ENCODE results near the gene CSF1. TPM values are rescaled to one million over a fixed set of nuclear protein-coding genes. Genes with fewer than 3 reads are reported as not detected.

CSF1 gene
- polyA plus RNA-seq, 2 of the 4 experiments (the other 2 are of a cell fraction) = 35.1 to 36.3 TPM

DNA sequence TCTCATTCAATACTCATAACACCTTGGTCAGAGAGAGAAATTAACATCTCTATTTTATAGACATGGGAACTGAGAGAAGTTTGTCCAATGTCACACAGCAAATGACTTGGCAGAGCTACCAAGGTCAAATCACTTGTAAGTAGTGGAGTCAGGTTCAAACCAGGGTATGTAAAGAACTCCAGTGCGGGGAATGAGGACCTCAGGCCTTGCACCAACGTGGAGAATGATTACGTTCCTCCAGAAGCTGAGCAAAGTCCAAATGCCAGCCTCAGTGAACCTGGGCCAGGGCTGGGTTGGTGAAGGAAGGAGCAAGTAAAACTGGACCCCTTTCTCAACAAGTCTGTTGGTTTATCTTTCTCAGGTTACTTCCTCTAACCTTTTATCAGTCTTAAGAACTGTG, 1.8 kb upstream of the CSF1 start (continued):
- TF ChIP-seq ZSCAN20 (CRISPR knock-in tag; IDR thresholded peaks at IDR 0.05) = no peak
- no peak for TF ChIP-seq MAZ (IDR thresholded peaks at IDR 0.05; ENCODE audit: borderline replicate concordance, low read depth, low read length)
- no peak for TF ChIP-seq EP300 (IDR thresholded peaks at IDR 0.05)

- no peak for TF ChIP-seq FOSB (CRISPR knock-in tag; IDR thresholded peaks at IDR 0.05)
- no peak for TF ChIP-seq TP53 (CRISPR knock-in tag; IDR thresholded peaks at IDR 0.05)
- no peak for TF ChIP-seq EHMT2 (IDR thresholded peaks at IDR 0.05; ENCODE audit: low read depth)
- ChIA-PET CTCF (interaction anchor here (1.3 kb wide), 1 partner anchor 132 kb away, joined by 5 read pairs; no protein-coding TSS in a partner anchor), POLR2A (no interaction called here)
- Histone ChIP-seq H3K4me2 (peak overlapping the region; percentile 97), H3K4me1 (peaks cover 36% of the 10 kb centered on the region), H3K9me3 (no peaks in the 10 kb centered on the region), H3K4me3 (no peak overlapping the region; the same call in 2 of the 3 replicates), H3K27ac (peak overlapping the region; percentile 100)
- no peak for DNase-seq (ENCODE audit: low read depth in 1 of 2, low spot score in 1 of 2)
- no peak for ATAC-seq
- 85% methylated on average over 3 of the region's 3 CpGs for WGBS (ENCODE audit: missing lambda C conversion rate)
- FAIRE-seq = no peak
These were observed 1.1 kb upstream of the CSF1 start for GRCh38 chr1:109909561-109909960.

DNA sequence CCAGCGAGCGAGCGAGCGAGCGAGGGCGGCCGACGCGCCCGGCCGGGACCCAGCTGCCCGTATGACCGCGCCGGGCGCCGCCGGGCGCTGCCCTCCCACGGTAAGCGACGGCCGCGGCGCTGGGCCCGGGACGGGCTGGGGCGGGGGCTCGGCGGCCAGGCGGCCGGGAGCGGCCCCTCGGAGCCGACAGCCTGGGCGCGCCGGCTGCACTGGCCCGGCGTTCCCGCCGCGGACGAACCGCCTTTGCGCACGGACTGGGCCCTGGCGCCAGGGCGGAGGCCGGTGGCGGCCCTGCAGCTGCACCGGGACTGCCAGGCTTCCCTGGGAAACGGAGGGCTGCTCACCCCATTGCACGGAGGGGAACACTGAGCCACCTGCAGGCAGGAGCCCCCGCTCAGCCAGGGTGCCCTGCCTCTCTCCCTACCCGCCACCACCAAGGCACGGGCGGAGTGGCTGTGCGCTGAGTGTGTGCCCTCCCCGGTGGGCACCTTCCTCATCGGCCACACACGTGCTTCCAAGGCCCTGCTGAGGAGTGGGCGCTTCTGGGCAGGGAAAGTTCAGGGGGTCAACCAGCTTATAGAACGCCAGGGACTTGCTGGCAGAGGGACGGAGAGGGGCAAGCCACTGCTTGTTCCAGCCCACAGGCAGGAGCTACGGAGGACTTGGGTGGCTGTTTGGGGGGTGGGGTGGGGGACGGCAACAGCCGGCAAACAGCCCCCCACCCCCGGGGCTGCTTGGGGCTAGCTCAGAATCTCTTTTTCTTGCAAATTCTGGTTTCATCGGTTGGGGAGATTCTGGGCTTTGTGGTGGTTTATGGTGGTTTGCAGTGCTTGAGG, 532 bp downstream of the CSF1 start:
- H3K9me3 ChIP-seq = no peaks in the 10 kb centered on the region
- no peak for FAIRE-seq
- ChIA-PET POLR2A (interaction anchor here (0.7 kb wide), 1 partner anchor 31 kb away, joined by 8 read pairs; no protein-coding TSS in a partner anchor), CTCF (interaction anchor here (1.0 to 10.7 kb wide), 6 partner anchors 33 to 134 kb away, joined by 3 to 63 read pairs (median 6); partner anchors contain the start of gene AHCYL1)
- 0% methylated on average over 3 of the region's 70 CpGs for WGBS (ENCODE audit: missing lambda C conversion rate)
- ATAC-seq = peak; percentile 8 to 49; a peak in 4 of 6 replicates
- peak overlapping the region; percentile 99 for H3K4me3 ChIP-seq
- peak overlapping the region; percentile 97 for H3K4me2 ChIP-seq
- peak overlapping the region; percentile 100 for H3K27ac ChIP-seq
- TF ChIP-seq MAX (IDR thresholded peaks at IDR 0.05) (peak; percentile 47), JUN (IDR thresholded peaks at IDR 0.05) (peak in 1 of 2 experiments; percentile 61; a peak in 1 of 5 replicates), ZFP36 (IDR thresholded peaks at IDR 0.05; ENCODE audit: borderline replicate concordance, partially characterized antibody) (no peak), FOSB (CRISPR knock-in tag; IDR thresholded peaks at IDR 0.05) (no peak), CBX2 (IDR thresholded peaks at IDR 0.05; ENCODE audit: borderline replicate concordance, low read depth) (no peak), CBX8 (IDR thresholded peaks at IDR 0.05) (no peak), KDM1A (IDR thresholded peaks at IDR 0.05; ENCODE audit: low read depth) (0 out of 2 replicates have a peak, but pooled peaks have one; percentile 20)
- no peak for DNase-seq (ENCODE audit: low read depth in 1 of 2, low spot score in 1 of 2)
- peaks cover 45% of the 10 kb centered on the region for H3K4me1 ChIP-seq

DNA sequence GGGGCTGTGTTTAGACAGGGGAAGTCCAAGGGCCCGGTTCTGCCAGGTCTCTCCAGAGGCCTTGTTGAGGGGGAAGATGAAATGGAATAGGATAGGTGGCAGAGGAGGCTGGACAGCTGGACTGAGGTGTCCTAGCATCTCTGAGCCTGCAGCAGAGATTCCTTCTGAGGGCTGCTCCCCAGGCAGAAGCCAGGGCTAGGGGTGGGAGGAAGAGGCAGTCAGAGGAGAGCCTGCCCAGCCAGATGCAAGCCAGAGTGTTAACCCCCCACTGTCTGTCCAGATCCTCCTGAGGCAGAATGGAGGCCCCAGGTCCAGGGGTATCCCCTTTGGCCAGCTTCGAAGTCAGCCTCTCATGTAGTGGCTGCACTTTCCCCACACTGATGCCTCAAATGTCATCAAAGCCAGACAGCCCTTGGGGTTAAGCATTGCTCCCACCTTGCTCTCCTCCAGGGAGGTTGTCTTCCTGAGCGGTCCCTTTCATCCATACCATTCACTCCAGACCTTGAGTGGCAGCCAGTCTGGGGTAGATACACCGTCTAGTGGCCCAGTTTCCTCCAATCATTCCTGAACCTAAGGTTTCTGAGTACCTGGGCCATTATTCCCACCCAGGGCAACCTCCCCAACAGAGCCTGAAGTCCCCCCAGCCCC, 1.7 kb downstream of the CSF1 start:
- Histone ChIP-seq H3K9me3 (no peaks in the 10 kb centered on the region), H3K4me3 (peak overlapping the region; percentile 99), H3K4me1 (peaks cover 56% of the 10 kb centered on the region), H3K27ac (peak overlapping the region; percentile 100), H3K4me2 (peak overlapping the region; percentile 97)
- no peak for FAIRE-seq
- DNase-seq (ENCODE audit: low read depth in 1 of 2, low spot score in 1 of 2) = no peak
- TF ChIP-seq, protein P1, sequence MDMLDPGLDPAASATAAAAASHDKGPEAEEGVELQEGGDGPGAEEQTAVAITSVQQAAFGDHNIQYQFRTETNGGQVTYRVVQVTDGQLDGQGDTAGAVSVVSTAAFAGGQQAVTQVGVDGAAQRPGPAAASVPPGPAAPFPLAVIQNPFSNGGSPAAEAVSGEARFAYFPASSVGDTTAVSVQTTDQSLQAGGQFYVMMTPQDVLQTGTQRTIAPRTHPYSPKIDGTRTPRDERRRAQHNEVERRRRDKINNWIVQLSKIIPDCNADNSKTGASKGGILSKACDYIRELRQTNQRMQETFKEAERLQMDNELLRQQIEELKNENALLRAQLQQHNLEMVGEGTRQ (IDR thresholded peaks at IDR 0.05) = no peak
- TF ChIP-seq BHLHE40 (IDR thresholded peaks at IDR 0.05; ENCODE audit: low read depth, low read length) (no peak), NPAS2 (CRISPR knock-in tag; IDR thresholded peaks at IDR 0.05; ENCODE audit: borderline replicate concordance) (no peak), CHD2 (IDR thresholded peaks at IDR 0.05; ENCODE audit: low read length, partially characterized antibody) (no peak), HEYL (CRISPR knock-in tag; IDR thresholded peaks at IDR 0.05) (no peak), MYC (IDR thresholded peaks at IDR 0.05; ENCODE audit: borderline replicate concordance, low read length) (no peak), HOXA7 (CRISPR knock-in tag; IDR thresholded peaks at IDR 0.05) (no peak), KDM5A (IDR thresholded peaks at IDR 0.05) (no peak), MAZ (IDR thresholded peaks at IDR 0.05; ENCODE audit: borderline replicate concordance, low read depth, low read length) (no peak)
- TF ChIP-seq, protein P2, sequence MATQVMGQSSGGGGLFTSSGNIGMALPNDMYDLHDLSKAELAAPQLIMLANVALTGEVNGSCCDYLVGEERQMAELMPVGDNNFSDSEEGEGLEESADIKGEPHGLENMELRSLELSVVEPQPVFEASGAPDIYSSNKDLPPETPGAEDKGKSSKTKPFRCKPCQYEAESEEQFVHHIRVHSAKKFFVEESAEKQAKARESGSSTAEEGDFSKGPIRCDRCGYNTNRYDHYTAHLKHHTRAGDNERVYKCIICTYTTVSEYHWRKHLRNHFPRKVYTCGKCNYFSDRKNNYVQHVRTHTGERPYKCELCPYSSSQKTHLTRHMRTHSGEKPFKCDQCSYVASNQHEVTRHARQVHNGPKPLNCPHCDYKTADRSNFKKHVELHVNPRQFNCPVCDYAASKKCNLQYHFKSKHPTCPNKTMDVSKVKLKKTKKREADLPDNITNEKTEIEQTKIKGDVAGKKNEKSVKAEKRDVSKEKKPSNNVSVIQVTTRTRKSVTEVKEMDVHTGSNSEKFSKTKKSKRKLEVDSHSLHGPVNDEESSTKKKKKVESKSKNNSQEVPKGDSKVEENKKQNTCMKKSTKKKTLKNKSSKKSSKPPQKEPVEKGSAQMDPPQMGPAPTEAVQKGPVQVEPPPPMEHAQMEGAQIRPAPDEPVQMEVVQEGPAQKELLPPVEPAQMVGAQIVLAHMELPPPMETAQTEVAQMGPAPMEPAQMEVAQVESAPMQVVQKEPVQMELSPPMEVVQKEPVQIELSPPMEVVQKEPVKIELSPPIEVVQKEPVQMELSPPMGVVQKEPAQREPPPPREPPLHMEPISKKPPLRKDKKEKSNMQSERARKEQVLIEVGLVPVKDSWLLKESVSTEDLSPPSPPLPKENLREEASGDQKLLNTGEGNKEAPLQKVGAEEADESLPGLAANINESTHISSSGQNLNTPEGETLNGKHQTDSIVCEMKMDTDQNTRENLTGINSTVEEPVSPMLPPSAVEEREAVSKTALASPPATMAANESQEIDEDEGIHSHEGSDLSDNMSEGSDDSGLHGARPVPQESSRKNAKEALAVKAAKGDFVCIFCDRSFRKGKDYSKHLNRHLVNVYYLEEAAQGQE (IDR thresholded peaks at IDR 0.05) = no peak
- CTCF ChIA-PET = interaction anchor here (1.1 to 10.7 kb wide), 3 partner anchors 35 to 135 kb away, joined by 4 to 63 read pairs (median 22); partner anchors contain the start of gene AHCYL1
- WGBS (ENCODE audit: missing lambda C conversion rate) = 48% methylated on average over 4 of the region's 4 CpGs
- POLR2A ChIA-PET = interaction anchor here (1.1 kb wide), 1 partner anchor 35 kb away, joined by 3 read pairs; no protein-coding TSS in a partner anchor
- ATAC-seq = peak in 1 of 2 experiments; percentile 41; a peak in 3 of 6 replicates

All from A549 (cell line).